WTC11 (cell line): ENCODE measurements around the gene FBXL7. TPM values are rescaled to one million over a fixed set of nuclear protein-coding genes. Genes with fewer than 3 reads are reported as not detected.

Experiments used
- ATAC-seq: fragments of 200-7000 bp; cut with Tn5 transposase; 2 replicates; pipeline ENCODE4 v1.10.0; 2021; ENCODE audit warnings: mild to moderate bottlenecking, moderate library complexity
- CTCF ChIA-PET: fragments of 300-600 bp; sonication (Branson Sonifier 250); formaldehyde crosslinking; loops from one replicate; lab custom pipeline; 2021; ENCODE audit warnings: antibody characterized with exemption; lab: Charles Lee
- POLR2A ChIA-PET: fragments of 350-600 bp; sonication (Branson Sonifier 250); formaldehyde crosslinking; loops from one replicate; lab custom pipeline; 2021; ENCODE audit warnings: antibody characterized with exemption; lab: Charles Lee
- DNase-seq: peaks from one replicate; pipeline ENCODE4 v3.0.0; 2021; ENCODE audit warnings: low spot score
- H3K27ac Mint-ChIP-seq: 2 replicates; pipeline ENCODE4 v1.8.0; 2021; ENCODE audit warnings: mixed read lengths
- H3K27me3 Mint-ChIP-seq: 2 replicates; pipeline ENCODE4 v1.8.0; 2021; ENCODE audit warnings: low read depth, mild to moderate bottlenecking, moderate library complexity, mixed read lengths
- H3K36me3 Mint-ChIP-seq: 2 replicates; pipeline ENCODE4 v1.8.0; 2021; ENCODE audit warnings: mixed read lengths
- H3K4me1 Mint-ChIP-seq: 2 replicates; pipeline ENCODE4 v1.8.0; 2022; ENCODE audit warnings: mixed read lengths
- H3K4me3 Mint-ChIP-seq: 2 replicates; pipeline ENCODE4 v1.8.0; 2021; ENCODE audit warnings: mild to moderate bottlenecking, moderate library complexity, mixed read lengths
- H3K9me3 Mint-ChIP-seq: 2 replicates; pipeline ENCODE4 v1.8.0; 2021; ENCODE audit warnings: mixed read lengths
- ATF1 ChIP-seq: sonication (generic); formaldehyde crosslinking; IDR thresholded peaks from 2 replicates; pipeline ENCODE4 v1.8.1; 2023; ENCODE audit warnings: mild to moderate bottlenecking, moderate library complexity, missing genetic modification reagents
- CREM ChIP-seq: sonication (generic); formaldehyde crosslinking; IDR thresholded peaks from 2 replicates; pipeline ENCODE4 v1.8.1; 2022; ENCODE audit warnings: mild to moderate bottlenecking, missing genetic modification reagents, moderate library complexity
- ESRRA ChIP-seq: sonication (generic); formaldehyde crosslinking; IDR thresholded peaks from 2 replicates; pipeline ENCODE4 v1.8.1; 2022; ENCODE audit warnings: mild to moderate bottlenecking, missing genetic modification reagents, borderline replicate concordance
- GABPB1 ChIP-seq: sonication (generic); formaldehyde crosslinking; IDR thresholded peaks from 2 replicates; pipeline ENCODE4 v1.8.1; 2023; ENCODE audit warnings: mild to moderate bottlenecking, missing genetic modification reagents
- HMGA2 ChIP-seq: fragments of 250-450 bp; sonication (Bioruptor Pico); IDR thresholded peaks from 2 replicates; pipeline ENCODE4 v1.4.0; 2021; ENCODE audit warnings: mild to moderate bottlenecking, moderate library complexity
- MYBL2 ChIP-seq: sonication (generic); formaldehyde crosslinking; IDR thresholded peaks from 2 replicates; pipeline ENCODE4 v1.8.1; 2023; ENCODE audit warnings: mild to moderate bottlenecking, moderate library complexity, missing genetic modification reagents
- NFYB ChIP-seq: sonication (generic); formaldehyde crosslinking; conservative IDR thresholded peaks from 2 replicates; pipeline ENCODE4 v1.8.0; 2022; ENCODE audit warnings: low read depth, missing genetic modification reagents
- RORB ChIP-seq: fragments of 250-450 bp; sonication (Bioruptor Pico); IDR thresholded peaks from 2 replicates; pipeline ENCODE4 v1.9.0; 2021; ENCODE audit warnings: mild to moderate bottlenecking
- SP1 ChIP-seq: sonication (generic); formaldehyde crosslinking; conservative IDR thresholded peaks from 2 replicates; pipeline ENCODE4 v1.8.1; 2022; ENCODE audit warnings: missing genetic modification reagents
- TEAD1 ChIP-seq: sonication (generic); formaldehyde crosslinking; IDR thresholded peaks from 2 replicates; pipeline ENCODE4 v1.8.0; 2022; ENCODE audit warnings: mild to moderate bottlenecking, missing genetic modification reagents
- TEAD4 ChIP-seq: sonication (generic); formaldehyde crosslinking; IDR thresholded peaks from 2 replicates; pipeline ENCODE4 v1.8.0; 2022; ENCODE audit warnings: mild to moderate bottlenecking, missing genetic modification reagents
- TP53 ChIP-seq: sonication (generic); formaldehyde crosslinking; IDR thresholded peaks from 2 replicates; pipeline ENCODE4 v1.8.1; 2023; ENCODE audit warnings: mild to moderate bottlenecking, missing genetic modification reagents
- ZBTB21 ChIP-seq: sonication (generic); formaldehyde crosslinking; IDR thresholded peaks from 2 replicates; pipeline ENCODE4 v1.8.1; 2023; ENCODE audit warnings: mild to moderate bottlenecking, missing genetic modification reagents, borderline replicate concordance
- ZNF219 ChIP-seq: sonication (generic); formaldehyde crosslinking; IDR thresholded peaks from 2 replicates; pipeline ENCODE4 v1.8.0; 2023; ENCODE audit warnings: missing genetic modification reagents, mild to moderate bottlenecking, borderline replicate concordance
- ZNF232 ChIP-seq: sonication (generic); formaldehyde crosslinking; IDR thresholded peaks from 2 replicates; pipeline ENCODE4 v1.8.0; 2022; ENCODE audit warnings: mild to moderate bottlenecking, missing genetic modification reagents
- ZNF263 ChIP-seq: sonication (generic); formaldehyde crosslinking; IDR thresholded peaks from 2 replicates; pipeline ENCODE4 v1.8.1; 2022; ENCODE audit warnings: low read depth, mild to moderate bottlenecking, moderate library complexity, missing genetic modification reagents
- ZNF317 ChIP-seq: sonication (generic); formaldehyde crosslinking; IDR thresholded peaks from 2 replicates; pipeline ENCODE4 v1.8.1; 2023; ENCODE audit warnings: low read depth, mild to moderate bottlenecking, moderate library complexity, missing genetic modification reagents, borderline replicate concordance
- ZNF416 ChIP-seq: fragments of 250-450 bp; sonication (Bioruptor Pico); IDR thresholded peaks from 2 replicates; pipeline ENCODE4 v1.9.0; 2021; ENCODE audit warnings: mild to moderate bottlenecking, inconsistent platforms
- total RNA-seq: library from RNA; stranded (reverse); gene quantifications from 3 replicates; pipeline ENCODE4 v1.2.3, GENCODE V29; 2021
- TF ChIP-seq, protein P1 (sequence below): sonication (generic); formaldehyde crosslinking; IDR thresholded peaks from 2 replicates; pipeline ENCODE4 v1.8.1; 2023; ENCODE audit warnings: mild to moderate bottlenecking, missing genetic modification reagents, moderate library complexity
- TF ChIP-seq, protein P2 (sequence below): sonication (generic); formaldehyde crosslinking; IDR thresholded peaks from 2 replicates; pipeline ENCODE4 v1.8.0; 2022; ENCODE audit warnings: mild to moderate bottlenecking, missing genetic modification reagents
- TF ChIP-seq, protein P3 (sequence below): sonication (generic); formaldehyde crosslinking; IDR thresholded peaks from 2 replicates; pipeline ENCODE4 v1.8.1; 2023; ENCODE audit warnings: mild to moderate bottlenecking, moderate library complexity, missing genetic modification reagents
- TF ChIP-seq, protein P4 (sequence below): fragments of 250-450 bp; sonication (Bioruptor Pico); IDR thresholded peaks from 2 replicates; pipeline ENCODE4 v2.1.2; 2022; ENCODE audit warnings: mild to moderate bottlenecking, moderate library complexity

FBXL7 gene
- total RNA-seq, 1 experiment from 2014 or later = 13.8 TPM

DNA sequence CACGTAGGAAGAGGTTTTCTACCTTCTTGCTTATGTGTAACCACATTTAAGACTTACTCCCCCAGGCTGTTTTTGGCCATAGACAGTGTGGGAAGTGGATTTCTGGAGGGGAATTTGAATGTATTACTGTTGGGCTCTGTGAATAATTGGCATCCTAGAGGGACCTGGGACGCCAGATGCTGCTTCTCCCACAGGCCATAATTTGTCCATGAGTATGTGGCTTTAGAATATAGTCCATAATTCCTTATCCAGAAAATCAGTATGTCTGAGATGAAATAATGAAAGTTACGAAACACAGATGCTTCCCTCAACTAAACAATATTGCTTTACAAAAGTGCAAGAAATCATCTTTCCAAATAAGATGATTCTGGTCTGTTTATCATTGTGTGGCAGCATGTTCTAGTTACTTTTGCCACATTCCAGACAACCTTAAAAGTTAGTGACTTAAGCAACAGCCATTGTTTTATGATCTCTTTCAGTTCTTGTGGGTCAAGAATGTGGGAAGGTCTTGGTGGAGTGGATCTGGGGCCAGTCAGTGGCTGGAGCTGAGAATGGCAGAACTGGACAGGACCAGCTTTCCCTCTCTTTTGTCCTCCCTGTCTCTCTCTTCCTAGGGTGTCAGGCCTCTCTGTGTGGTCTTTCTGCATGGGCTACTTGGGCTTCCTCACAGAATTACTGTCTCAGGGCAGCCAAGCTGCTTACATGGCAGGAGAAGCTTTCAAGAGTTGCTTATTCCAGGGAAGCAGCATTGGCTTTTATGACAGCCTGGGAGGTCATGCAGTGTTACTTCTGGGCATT is 79.4 kb downstream of the FBXL7 start:
- ChIA-PET POLR2A (interaction anchor here (0.5 kb wide), 1 partner anchor 316 kb away, joined by 3 read pairs; no protein-coding TSS in a partner anchor), CTCF (no interaction called here)
- TF ChIP-seq TP53 (no peak), ZNF416 (no peak), ZBTB21 (no peak), ZNF317 (CRISPR knock-in tag) (no peak), NFYB (CRISPR knock-in tag) (no peak), RORB (CRISPR knock-in tag) (no peak)
- TF ChIP-seq, protein P1, sequence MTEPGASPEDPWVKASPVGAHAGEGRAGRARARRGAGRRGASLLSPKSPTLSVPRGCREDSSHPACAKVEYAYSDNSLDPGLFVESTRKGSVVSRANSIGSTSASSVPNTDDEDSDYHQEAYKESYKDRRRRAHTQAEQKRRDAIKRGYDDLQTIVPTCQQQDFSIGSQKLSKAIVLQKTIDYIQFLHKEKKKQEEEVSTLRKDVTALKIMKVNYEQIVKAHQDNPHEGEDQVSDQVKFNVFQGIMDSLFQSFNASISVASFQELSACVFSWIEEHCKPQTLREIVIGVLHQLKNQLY = no peak

DNA sequence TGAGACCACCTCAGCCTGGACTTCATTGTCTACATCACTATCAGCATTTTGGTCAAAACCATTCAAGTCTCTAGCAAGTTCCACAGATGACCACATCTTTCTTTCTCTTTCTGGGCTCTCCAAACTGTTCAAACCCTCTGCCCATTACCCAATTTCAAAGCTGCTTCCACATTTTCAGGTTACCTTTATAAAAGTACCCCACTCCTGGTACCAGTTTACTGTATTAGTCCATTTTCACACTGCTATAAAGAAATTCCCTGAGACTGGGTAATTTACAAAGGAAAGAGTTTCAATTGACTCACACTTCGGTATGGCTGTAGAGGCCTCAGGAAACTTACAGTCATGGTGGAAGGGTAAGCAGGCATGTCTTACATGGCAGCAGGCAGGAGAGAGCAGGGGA is 84.5 kb downstream of the FBXL7 start:
- no peaks in the 10 kb centered on the region for H3K27me3 Mint-ChIP-seq
- CTCF ChIA-PET = no interaction called here
- TF ChIP-seq HMGA2 (CRISPR knock-in tag) (no peak), SP1 (CRISPR knock-in tag) (no peak), NFYB (CRISPR knock-in tag) (no peak), ATF1 (CRISPR knock-in tag) (no peak), ZNF232 (CRISPR knock-in tag) (no peak), ESRRA (CRISPR knock-in tag) (no peak), ZNF263 (CRISPR knock-in tag) (no peak), GABPB1 (CRISPR knock-in tag) (no peak), CREM (CRISPR knock-in tag) (no peak), MYBL2 (no peak), ZNF219 (no peak), TEAD4 (no peak), TEAD1 (CRISPR knock-in tag) (no peak)
- TF ChIP-seq, protein P2, sequence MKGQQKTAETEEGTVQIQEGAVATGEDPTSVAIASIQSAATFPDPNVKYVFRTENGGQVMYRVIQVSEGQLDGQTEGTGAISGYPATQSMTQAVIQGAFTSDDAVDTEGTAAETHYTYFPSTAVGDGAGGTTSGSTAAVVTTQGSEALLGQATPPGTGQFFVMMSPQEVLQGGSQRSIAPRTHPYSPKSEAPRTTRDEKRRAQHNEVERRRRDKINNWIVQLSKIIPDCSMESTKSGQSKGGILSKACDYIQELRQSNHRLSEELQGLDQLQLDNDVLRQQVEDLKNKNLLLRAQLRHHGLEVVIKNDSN (CRISPR knock-in tag) = no peak
- TF ChIP-seq, protein P3, sequence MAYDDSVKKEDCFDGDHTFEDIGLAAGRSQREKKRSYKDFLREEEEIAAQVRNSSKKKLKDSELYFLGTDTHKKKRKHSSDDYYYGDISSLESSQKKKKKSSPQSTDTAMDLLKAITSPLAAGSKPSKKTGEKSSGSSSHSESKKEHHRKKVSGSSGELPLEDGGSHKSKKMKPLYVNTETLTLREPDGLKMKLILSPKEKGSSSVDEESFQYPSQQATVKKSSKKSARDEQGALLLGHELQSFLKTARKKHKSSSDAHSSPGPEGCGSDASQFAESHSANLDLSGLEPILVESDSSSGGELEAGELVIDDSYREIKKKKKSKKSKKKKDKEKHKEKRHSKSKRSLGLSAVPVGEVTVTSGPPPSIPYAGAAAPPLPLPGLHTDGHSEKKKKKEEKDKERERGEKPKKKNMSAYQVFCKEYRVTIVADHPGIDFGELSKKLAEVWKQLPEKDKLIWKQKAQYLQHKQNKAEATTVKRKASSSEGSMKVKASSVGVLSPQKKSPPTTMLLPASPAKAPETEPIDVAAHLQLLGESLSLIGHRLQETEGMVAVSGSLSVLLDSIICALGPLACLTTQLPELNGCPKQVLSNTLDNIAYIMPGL = no peak
- TF ChIP-seq, protein P4, sequence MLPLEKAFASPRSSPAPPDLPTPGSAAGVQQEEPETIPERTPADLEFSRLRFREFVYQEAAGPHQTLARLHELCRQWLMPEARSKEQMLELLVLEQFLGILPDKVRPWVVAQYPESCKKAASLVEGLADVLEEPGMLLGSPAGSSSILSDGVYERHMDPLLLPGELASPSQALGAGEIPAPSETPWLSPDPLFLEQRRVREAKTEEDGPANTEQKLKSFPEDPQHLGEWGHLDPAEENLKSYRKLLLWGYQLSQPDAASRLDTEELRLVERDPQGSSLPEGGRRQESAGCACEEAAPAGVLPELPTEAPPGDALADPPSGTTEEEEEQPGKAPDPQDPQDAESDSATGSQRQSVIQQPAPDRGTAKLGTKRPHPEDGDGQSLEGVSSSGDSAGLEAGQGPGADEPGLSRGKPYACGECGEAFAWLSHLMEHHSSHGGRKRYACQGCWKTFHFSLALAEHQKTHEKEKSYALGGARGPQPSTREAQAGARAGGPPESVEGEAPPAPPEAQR (CRISPR knock-in tag) = no peak
- no peak for ATAC-seq
- H3K27ac Mint-ChIP-seq = no peak overlapping the region
- peaks cover 45% of the 10 kb centered on the region for H3K36me3 Mint-ChIP-seq
- H3K9me3 Mint-ChIP-seq = peaks cover 34% of the 10 kb centered on the region
- H3K4me1 Mint-ChIP-seq = peaks cover 7% of the 10 kb centered on the region
- POLR2A ChIA-PET = no interaction called here
- no peak for DNase-seq
- H3K4me3 Mint-ChIP-seq = no peak overlapping the region

More for the DNA sequence above, 79.4 kb downstream of the FBXL7 start:
- Mint-ChIP-seq H3K27me3 (no peaks in the 10 kb centered on the region), H3K27ac (no peak overlapping the region), H3K9me3 (peaks cover 27% of the 10 kb centered on the region), H3K4me1 (0 out of 2 replicates have a peak, but pooled peaks cover 3% of the 10 kb centered on the region), H3K36me3 (peaks cover 35% of the 10 kb centered on the region), H3K4me3 (no peak overlapping the region)
- ATAC-seq (no peak), DNase-seq (no peak)
